H1 (cell line): ENCODE data around the gene NME4. TPM values are rescaled to one million over a fixed set of nuclear protein-coding genes. Genes with fewer than 3 reads are reported as not detected.

Source experiments
- HDAC2 ChIP-seq, 2 experiments: fragments of 300-600 bp in 1 of 2; sonication (generic) in 1 of 2; IDR thresholded peaks; 2 replicates each; pipeline ENCODE4 v1.6.1; 2011 to 2012; ENCODE audit warnings: low read depth in 2 of 2, low read length in 2 of 2, mild to moderate bottlenecking in 2 of 2, moderate library complexity in 2 of 2, borderline replicate concordance in 1 of 2, inconsistent platforms in 1 of 2
- polyA plus RNA-seq, 7 experiments: library from polyadenylated mRNA; depleted of rRNA in 3 of 7; stranded (reverse) in 5 of 7; unstranded in 2 of 7; fragments of >200 nt in 5 of 7; fragments of 200-250 nt in 2 of 7; gene quantifications; 1 replicate in 5 of 7; 2 replicates in 1 of 7; 4 replicates in 1 of 7; pipeline versions ENCODE4 v1.2.1 to v1.2.3, GENCODE V29; 2011 to 2013; ENCODE audit warnings: missing spikeins in 2 of 7, mixed read lengths in 2 of 7
- total RNA-seq: library from RNA; stranded (reverse); fragmentation: NEBNext Ultra II Directional; extraction: Animal tissue kit (Norgen Biotek cat#: 25700); gene quantifications from 2 replicates; pipeline ENCODE4 v1.2.1, GENCODE V29; 2021

Gene NME4
- total and polyA plus RNA-seq, 2 of the 8 experiments (the other 6 are each of a cell fraction or from before 2014, with no cell fraction given) = 408 to 863 TPM

- TF ChIP-seq HDAC2 (IDR thresholded peaks at IDR 0.05; ENCODE audit: borderline replicate concordance in 1 of 2, low read depth in 2 of 2, low read length in 2 of 2) = no peak
- TF ChIP-seq, all 59 proteins: peak for 0
These were observed 20.1 kb upstream of the NME4 start (continued) for GRCh38 chr16:376817-377418.
